Activated CD8-positive, alpha-beta T cell treated with anti-CD3 and anti-CD28 coated beads for 36 hours (primary cell): ENCODE measurements around the gene DDX56. TPM values are rescaled to one million over a fixed set of nuclear protein-coding genes. Genes with fewer than 3 reads are reported as not detected.
"Not testable (repeated sequence)": the region's sequence is repeated elsewhere in the genome, so short reads cannot be mapped to it uniquely, and the experiment has no call there.

Source experiments
- ATAC-seq: fragments of 200-7000 bp; cut with Tn5 transposase; one replicate; pipeline ENCODE4 v1.10.0; 2021; ENCODE audit warnings: mild to moderate bottlenecking, moderate library complexity
- CTCF ChIA-PET: fragments of 350-600 bp; sonication (Branson Sonifier 250); formaldehyde crosslinking; loops from one replicate; lab custom pipeline; 2021; ENCODE audit warnings: antibody characterized with exemption; lab: Charles Lee
- POLR2A ChIA-PET: fragments of 350-600 bp; sonication (Branson Sonifier 250); formaldehyde crosslinking; loops from one replicate; lab custom pipeline; 2021; ENCODE audit warnings: antibody characterized with exemption; lab: Charles Lee
- DNase-seq: peaks from one replicate; pipeline ENCODE4 v3.0.0-alpha.2; 2020
- H3K27ac Mint-ChIP-seq: one replicate; pipeline ENCODE4 v1.8.0; 2021; ENCODE audit warnings: mild to moderate bottlenecking, mixed read lengths
- H3K27me3 Mint-ChIP-seq: one replicate; pipeline ENCODE4 v1.8.0; 2021; ENCODE audit warnings: mixed read lengths
- H3K36me3 Mint-ChIP-seq: one replicate; pipeline ENCODE4 v1.8.0; 2021; ENCODE audit warnings: low read depth, mixed read lengths
- H3K4me1 Mint-ChIP-seq: one replicate; pipeline ENCODE4 v1.8.0; 2021; ENCODE audit warnings: low read depth, mixed read lengths
- H3K4me3 Mint-ChIP-seq: one replicate; pipeline ENCODE4 v1.8.0; 2021; ENCODE audit warnings: mild to moderate bottlenecking, moderate library complexity, mixed read lengths
- H3K9me3 Mint-ChIP-seq: one replicate; pipeline ENCODE4 v1.8.0; 2021; ENCODE audit warnings: mixed read lengths
- intact Hi-C: fragments of 100-400 bp; cut with micrococcal nuclease; formaldehyde crosslinking; loops from one replicate; pipeline ENCODE4 v1.10.0; 2022
- total RNA-seq, 2 experiments: library from RNA; stranded (reverse); gene quantifications; one replicate each; pipeline ENCODE4 v1.2.3, GENCODE V29; 2021
- TF ChIP-seq, protein P1 (sequence below): fragments of 200-600 bp; IDR thresholded peaks from one replicate; pipeline ENCODE4 v1.8.0; 2022; ENCODE audit warnings: antibody characterized with exemption, mild to moderate bottlenecking

Gene DDX56
- total RNA-seq, 2 experiments from 2014 or later, result 92.3 to 98.3 TPM

DNA sequence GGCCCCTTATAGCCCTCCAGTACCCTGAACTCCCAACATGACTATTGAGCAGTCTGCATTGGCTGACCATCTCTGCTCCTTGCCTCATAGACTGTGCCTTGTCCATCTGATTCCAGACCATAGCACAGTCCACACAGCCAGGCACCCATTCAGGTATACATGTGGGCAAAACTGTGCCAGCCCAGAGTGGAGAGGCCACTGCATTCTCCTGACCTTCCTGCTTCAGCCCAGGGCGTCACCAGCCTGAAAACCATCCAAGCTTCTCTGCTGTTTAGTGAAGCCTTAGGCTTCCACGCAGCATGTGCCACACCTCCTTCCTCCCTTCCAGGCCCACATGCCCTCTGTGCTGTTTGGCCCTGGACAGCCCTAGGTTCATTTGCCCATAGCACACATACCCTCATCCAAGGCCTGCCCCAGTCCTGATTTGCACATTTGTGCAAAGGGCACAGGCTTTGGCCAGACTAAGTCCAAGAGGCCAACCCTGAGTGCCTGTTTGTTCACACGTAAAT is 10.5 kb downstream of the DDX56 start:
- no peaks in the 10 kb centered on the region for H3K9me3 Mint-ChIP-seq
- peaks cover 32% of the 10 kb centered on the region for H3K36me3 Mint-ChIP-seq
- H3K4me3 Mint-ChIP-seq, result no peak overlapping the region
- TF ChIP-seq, protein P1, sequence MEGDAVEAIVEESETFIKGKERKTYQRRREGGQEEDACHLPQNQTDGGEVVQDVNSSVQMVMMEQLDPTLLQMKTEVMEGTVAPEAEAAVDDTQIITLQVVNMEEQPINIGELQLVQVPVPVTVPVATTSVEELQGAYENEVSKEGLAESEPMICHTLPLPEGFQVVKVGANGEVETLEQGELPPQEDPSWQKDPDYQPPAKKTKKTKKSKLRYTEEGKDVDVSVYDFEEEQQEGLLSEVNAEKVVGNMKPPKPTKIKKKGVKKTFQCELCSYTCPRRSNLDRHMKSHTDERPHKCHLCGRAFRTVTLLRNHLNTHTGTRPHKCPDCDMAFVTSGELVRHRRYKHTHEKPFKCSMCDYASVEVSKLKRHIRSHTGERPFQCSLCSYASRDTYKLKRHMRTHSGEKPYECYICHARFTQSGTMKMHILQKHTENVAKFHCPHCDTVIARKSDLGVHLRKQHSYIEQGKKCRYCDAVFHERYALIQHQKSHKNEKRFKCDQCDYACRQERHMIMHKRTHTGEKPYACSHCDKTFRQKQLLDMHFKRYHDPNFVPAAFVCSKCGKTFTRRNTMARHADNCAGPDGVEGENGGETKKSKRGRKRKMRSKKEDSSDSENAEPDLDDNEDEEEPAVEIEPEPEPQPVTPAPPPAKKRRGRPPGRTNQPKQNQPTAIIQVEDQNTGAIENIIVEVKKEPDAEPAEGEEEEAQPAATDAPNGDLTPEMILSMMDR, result no peak
- peak overlapping the region; percentile 57 for H3K27ac Mint-ChIP-seq
- ChIA-PET POLR2A (interaction anchor here (1.2 to 4.0 kb wide), 3 partner anchors 9 to 235 kb away, joined by 3 to 23 read pairs (median 4); partner anchors contain the start of gene DDX56), CTCF (no interaction called here)
- no peak for DNase-seq
- H3K27me3 Mint-ChIP-seq, result no peaks in the 10 kb centered on the region
- intact Hi-C loops, result no loop called here
- H3K4me1 Mint-ChIP-seq, result peaks cover 12% of the 10 kb centered on the region
- ATAC-seq, result no peak

DNA sequence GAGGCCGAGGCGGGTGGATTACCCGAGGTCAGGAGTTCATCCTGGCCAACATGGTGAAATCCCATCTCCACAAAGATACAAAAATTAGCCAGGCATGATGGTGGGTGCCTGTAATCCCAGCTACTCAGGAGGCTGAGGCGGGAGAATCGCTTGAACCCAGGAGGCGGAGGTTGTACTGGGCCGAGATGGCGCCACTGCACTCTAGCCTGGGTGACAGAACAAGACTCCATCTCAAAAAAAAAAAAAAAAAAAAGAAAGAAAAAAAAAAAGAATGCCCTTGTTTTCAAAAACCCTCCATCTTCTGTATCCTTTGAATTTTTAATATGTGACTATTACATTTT is 11.1 kb downstream of the DDX56 start:
- H3K4me3 Mint-ChIP-seq, DNase-seq, intact Hi-C loops, H3K27me3 Mint-ChIP-seq, H3K27ac Mint-ChIP-seq, CTCF ChIA-PET, ATAC-seq, H3K9me3 Mint-ChIP-seq: not testable (repeated sequence)
- Mint-ChIP-seq H3K36me3 (peaks cover 29% of the 10 kb centered on the region), H3K4me1 (peaks cover 10% of the 10 kb centered on the region)
- POLR2A ChIA-PET, result interaction anchor here (1.2 to 4.0 kb wide), 2 partner anchors 10 to 71 kb away, joined by 3 to 23 read pairs; partner anchors contain the start of gene DDX56

DNA sequence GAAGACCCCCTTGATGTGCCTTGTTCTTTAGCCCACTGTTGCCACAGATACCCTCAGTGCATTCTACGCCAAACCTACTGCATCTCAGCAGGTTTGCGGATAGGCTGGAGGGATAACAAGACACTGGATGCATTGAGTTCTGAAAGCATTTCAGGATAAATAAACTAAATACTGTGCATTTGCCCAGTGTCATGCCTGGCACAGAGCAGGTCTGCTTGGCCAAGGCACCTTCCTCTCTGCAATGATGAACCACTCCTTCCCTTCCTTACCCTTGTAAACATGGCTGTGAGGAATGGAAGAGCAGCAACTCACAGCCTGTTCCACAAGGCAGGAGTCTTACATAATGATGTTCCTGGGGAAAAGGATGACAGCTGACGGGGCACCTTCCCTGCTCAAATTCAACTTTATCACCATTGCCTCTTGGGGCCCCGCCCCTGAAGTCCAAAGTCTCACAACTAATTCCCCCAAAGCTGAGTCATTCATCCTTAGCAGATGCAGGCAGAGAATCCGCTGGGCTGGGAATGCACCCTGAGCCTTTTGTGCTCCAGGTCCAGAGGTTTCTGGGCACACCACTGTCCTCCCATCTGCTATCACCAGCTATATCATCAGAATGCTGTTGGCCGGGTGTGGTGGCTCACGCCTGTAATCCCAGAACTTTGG is 11.6 kb downstream of the DDX56 start:
- TF ChIP-seq, protein P1, result no peak

DNA sequence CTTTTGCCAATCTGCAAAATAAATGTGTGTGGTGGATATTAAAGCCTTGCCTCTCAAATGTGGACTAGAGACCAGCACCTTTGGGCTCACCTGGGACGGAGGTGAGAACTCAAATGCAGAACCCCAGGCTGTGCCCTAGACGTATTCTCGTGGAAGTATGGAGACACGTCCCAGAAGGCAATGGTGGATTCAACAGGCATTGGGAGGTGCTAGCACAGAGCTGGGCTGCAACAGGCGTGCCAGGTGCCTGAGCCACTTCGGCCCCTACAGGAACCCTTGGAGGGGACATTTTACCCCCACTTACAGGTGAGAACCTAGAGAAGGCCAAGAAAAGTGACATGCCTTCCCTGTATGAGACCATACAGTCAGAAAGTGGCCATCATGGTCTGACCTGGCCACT is 12.2 kb downstream of the DDX56 start:
- Mint-ChIP-seq H3K9me3 (no peaks in the 10 kb centered on the region), H3K36me3 (peaks cover 22% of the 10 kb centered on the region), H3K27ac (no peak overlapping the region), H3K27me3 (no peaks in the 10 kb centered on the region), H3K4me1 (peaks cover 2% of the 10 kb centered on the region), H3K4me3 (no peak overlapping the region)
- intact Hi-C loops, result no loop called here
- DNase-seq (no peak), ATAC-seq (no peak)
- POLR2A ChIA-PET, result interaction anchor here (4.0 kb wide), 1 partner anchor 11 kb away, joined by 23 read pairs; the partner anchor contains the start of gene DDX56
- CTCF ChIA-PET, result interaction anchor here (2.3 kb wide), 1 partner anchor 27 kb away, joined by 7 read pairs; no protein-coding TSS in a partner anchor
- TF ChIP-seq, protein P1, result no peak

More for the DNA sequence above, 11.6 kb downstream of the DDX56 start:
- CTCF ChIA-PET, result no interaction called here
- DNase-seq (no peak), ATAC-seq (no peak)
- Mint-ChIP-seq H3K27me3 (no peaks in the 10 kb centered on the region), H3K36me3 (peaks cover 24% of the 10 kb centered on the region), H3K4me3 (no peak overlapping the region), H3K4me1 (peaks cover 5% of the 10 kb centered on the region), H3K27ac (no peak overlapping the region), H3K9me3 (no peaks in the 10 kb centered on the region)
- intact Hi-C loops, result no loop called here
- POLR2A ChIA-PET, result interaction anchor here (1.2 to 4.0 kb wide), 2 partner anchors 10 to 71 kb away, joined by 3 to 23 read pairs; partner anchors contain the start of gene DDX56

DNA sequence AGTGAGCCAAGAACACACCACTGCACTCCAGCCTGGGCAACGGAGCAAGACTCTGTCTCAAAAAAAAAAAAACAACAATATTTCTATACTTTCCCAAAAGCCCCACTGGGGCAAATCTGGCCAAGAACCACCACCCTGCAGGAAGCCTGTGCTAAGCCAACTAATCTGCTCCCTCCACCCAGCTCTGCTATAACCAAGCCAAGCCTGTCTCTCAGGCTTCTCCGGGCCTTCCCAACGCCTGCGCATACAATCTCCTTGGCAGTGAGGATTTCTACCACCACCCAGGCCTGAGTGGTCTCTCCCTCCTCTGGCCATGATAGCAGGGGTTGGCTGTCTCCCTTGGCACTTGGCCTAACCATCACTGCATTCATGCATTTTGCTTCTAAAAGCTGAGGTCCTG is 14.2 kb downstream of the DDX56 start:
- Mint-ChIP-seq H3K36me3 (peaks cover 8% of the 10 kb centered on the region), H3K9me3 (no peaks in the 10 kb centered on the region), H3K27ac (no peak overlapping the region), H3K4me1 (no peaks in the 10 kb centered on the region), H3K4me3 (no peak overlapping the region), H3K27me3 (no peaks in the 10 kb centered on the region)
- POLR2A ChIA-PET, result interaction anchor here (0.6 to 4.0 kb wide), 3 partner anchors 9 to 239 kb away, joined by 3 to 23 read pairs (median 3); partner anchors contain the start of gene DDX56
- TF ChIP-seq, protein P1, result no peak
- no peak for DNase-seq
- no peak for ATAC-seq
- intact Hi-C loops, result no loop called here
- CTCF ChIA-PET, result interaction anchor here (2.3 kb wide), 1 partner anchor 25 kb away, joined by 7 read pairs; no protein-coding TSS in a partner anchor
